Hepatocyte (in vitro differentiated cells): ENCODE data around the gene HOXD11.

Experiments
- EZH2 ChIP-seq: fragments of 200-600 bp; sonication (generic); IDR thresholded peaks from 2 replicates; pipeline ENCODE4 v1.6.1; 2016; ENCODE audit warnings: antibody characterized with exemption, mild to moderate bottlenecking, borderline replicate concordance
- TF ChIP-seq, protein P1 (sequence below): fragments of 200-600 bp; sonication (generic); IDR thresholded peaks from 2 replicates; pipeline ENCODE4 v1.5.1; 2016; ENCODE audit warnings: antibody characterized with exemption, mild to moderate bottlenecking; ENCODE audit not compliant: poor library complexity

GRCh38 chr2:176083796-176084261 is 23.3 kb upstream of the HOXD11 start, which contains the start of gene EVX2:
- TF ChIP-seq EZH2: no peak
- TF ChIP-seq, protein P1, sequence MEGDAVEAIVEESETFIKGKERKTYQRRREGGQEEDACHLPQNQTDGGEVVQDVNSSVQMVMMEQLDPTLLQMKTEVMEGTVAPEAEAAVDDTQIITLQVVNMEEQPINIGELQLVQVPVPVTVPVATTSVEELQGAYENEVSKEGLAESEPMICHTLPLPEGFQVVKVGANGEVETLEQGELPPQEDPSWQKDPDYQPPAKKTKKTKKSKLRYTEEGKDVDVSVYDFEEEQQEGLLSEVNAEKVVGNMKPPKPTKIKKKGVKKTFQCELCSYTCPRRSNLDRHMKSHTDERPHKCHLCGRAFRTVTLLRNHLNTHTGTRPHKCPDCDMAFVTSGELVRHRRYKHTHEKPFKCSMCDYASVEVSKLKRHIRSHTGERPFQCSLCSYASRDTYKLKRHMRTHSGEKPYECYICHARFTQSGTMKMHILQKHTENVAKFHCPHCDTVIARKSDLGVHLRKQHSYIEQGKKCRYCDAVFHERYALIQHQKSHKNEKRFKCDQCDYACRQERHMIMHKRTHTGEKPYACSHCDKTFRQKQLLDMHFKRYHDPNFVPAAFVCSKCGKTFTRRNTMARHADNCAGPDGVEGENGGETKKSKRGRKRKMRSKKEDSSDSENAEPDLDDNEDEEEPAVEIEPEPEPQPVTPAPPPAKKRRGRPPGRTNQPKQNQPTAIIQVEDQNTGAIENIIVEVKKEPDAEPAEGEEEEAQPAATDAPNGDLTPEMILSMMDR: no peak
